Epithelial cell of esophagus (primary cell): ENCODE results near the gene TP53TG3E.
A peak's percentile ranks its signal among the peaks of the same experiment; 100 is the strongest.
"Not testable (repeated sequence)": the region's sequence is repeated elsewhere in the genome, so short reads cannot be mapped to it uniquely, and the experiment has no call there.

Experiments
- DNase-seq: peaks from one replicate; pipeline ENCODE4 v3.0.0; 2010; ENCODE audit warnings: low read depth
- H3K4me3 ChIP-seq: 2 replicates; pipeline ENCODE4 v1.5.1; 2011; ENCODE audit warnings: mild to moderate bottlenecking, low read length, control low read depth

The TP53TG3E gene, protein sequence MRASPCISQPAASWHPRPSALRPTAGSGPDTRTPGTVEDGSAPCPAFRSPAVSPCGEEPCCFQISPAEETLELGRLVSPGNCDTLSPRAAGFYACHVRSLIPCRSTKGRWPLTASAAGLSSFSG

DNA sequence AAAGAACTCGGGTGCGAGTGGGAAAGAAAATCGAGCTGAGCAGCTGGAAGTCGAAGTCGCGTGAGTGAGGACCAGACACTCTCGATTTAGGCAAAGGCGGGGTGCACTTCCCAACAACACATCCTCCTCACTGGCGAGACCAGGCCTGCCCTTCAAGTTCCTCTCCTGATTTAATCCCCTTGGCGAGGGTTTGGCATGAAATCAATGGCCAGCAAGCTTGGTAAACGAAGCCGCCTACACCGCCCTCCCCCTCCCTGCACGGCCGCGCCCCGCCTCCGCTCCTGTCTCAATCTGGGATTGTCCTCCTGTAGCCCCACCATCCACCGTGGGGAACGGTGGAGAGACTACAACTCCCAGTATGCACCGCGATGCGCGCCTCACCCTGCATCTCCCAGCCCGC, at the start of gene TP53TG3E:
TP53TG3E (plus strand) TSS at position 301 of the 400 bp plus-strand sequence; CDS start at position 369, 68 bp downstream.
- not testable (repeated sequence) for H3K4me3 ChIP-seq, DNase-seq

DNA sequence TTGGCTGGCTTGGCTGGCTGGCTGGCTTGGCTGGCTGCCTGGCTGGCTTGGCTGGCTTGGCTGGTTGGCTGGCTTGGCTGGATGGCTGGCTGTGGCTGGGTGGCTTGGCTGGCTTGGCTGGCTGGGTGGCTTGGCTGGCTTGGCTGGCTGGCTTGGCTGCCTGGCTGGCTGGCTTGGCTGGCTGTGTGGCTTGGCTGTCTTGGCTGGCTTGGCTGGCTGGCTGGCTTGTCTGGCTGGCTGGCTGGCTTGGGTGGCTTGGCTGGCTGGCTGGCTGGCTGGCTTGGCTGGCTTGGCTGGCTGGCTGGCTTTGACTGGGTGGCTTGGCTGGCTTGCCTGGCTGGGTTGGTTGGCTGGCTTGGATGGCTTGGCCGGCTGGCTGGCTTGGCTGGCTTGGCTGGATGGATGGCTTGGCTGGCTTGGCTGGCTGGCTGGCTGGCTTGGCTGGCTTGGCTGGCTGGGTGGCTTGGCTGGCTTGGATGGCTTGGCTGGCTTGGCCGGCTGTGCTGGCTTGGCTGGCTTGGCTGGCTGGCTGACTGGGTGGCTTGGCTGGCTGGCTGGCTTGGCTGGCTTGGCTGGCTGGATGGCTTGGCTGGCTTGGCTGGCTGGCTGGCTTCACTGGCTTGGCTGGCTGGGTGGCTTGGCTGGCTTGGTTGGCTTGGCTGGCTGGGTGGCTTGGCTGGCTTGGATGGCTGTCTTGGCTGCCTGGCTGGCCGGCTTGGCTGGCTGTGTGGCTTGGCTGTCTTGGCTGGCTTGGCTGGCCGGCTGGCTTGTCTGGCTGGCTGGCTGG, 32.3 kb downstream of the TP53TG3E start:
- DNase-seq = peak; percentile 17
- H3K4me3 ChIP-seq = not testable (repeated sequence)

DNA sequence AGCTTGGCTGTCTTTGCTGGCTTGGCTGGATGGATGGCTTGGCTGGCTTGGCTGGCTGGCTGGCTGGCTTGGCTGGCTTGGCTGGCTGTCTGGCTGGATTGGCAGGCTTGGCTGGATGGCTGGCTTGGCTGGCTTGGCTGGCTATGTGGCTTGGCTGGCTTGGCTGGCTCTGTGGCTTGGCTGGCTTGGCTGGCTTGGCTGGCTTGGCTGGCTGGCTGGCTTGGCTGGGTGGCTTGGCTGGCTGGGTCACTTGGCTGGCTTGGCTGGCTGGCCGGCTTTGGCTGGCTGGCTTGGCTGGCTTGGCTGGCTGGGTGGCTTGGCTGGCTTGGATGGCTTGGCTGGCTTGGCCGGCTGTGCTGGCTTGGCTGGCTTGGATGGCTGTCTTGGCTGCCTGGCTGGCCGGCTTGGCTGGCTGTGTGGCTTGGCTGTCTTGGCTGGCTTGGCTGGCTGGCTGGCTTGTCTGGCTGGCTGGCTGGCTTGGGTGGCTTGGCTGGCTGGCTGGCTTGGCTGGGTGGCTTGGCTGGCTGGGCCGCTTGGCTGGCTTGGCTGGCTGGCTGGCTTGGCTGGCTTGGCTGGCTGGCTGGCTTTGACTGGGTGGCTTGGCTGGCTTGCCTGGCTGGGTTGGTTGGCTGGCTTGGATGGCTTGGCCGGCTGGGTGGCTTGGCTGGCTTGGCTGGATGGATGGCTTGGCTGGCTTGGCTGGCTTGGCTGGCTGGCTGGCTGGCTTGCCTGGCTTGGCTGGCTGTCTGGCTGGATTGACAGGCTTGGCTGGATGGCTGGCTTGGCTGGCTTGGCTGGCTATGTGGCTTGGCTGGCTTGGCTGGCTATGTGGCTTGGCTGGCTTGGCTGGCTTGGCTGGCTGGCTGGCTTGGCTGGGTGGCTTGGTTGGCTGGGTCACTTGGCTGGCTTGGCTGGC, 33.8 kb downstream of the TP53TG3E start:
- peak; percentile 18 for DNase-seq

DNA sequence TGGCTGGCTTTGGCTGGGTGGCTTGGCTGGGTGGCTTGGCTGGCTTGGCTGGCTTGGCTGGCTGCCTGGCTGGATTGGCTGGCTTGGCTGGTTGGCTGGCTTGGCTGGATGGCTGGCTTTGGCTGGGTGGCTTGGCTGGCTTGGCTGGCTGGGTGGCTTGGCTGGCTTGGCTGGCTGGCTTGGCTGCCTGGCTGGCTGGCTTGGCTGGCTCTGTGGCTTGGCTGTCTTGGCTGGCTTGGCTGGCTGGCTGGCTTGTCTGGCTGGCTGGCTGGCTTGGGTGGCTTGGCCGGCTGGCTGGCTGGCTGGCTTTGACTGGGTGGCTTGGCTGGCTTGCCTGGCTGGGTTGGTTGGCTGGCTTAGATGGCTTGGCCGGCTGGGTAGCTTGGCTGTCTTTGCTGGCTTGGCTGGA, 34.4 kb downstream of the TP53TG3E start:
- H3K4me3 ChIP-seq, DNase-seq: not testable (repeated sequence)

More for the DNA sequence above, 33.8 kb downstream of the TP53TG3E start:
- not testable (repeated sequence) for H3K4me3 ChIP-seq

DNA sequence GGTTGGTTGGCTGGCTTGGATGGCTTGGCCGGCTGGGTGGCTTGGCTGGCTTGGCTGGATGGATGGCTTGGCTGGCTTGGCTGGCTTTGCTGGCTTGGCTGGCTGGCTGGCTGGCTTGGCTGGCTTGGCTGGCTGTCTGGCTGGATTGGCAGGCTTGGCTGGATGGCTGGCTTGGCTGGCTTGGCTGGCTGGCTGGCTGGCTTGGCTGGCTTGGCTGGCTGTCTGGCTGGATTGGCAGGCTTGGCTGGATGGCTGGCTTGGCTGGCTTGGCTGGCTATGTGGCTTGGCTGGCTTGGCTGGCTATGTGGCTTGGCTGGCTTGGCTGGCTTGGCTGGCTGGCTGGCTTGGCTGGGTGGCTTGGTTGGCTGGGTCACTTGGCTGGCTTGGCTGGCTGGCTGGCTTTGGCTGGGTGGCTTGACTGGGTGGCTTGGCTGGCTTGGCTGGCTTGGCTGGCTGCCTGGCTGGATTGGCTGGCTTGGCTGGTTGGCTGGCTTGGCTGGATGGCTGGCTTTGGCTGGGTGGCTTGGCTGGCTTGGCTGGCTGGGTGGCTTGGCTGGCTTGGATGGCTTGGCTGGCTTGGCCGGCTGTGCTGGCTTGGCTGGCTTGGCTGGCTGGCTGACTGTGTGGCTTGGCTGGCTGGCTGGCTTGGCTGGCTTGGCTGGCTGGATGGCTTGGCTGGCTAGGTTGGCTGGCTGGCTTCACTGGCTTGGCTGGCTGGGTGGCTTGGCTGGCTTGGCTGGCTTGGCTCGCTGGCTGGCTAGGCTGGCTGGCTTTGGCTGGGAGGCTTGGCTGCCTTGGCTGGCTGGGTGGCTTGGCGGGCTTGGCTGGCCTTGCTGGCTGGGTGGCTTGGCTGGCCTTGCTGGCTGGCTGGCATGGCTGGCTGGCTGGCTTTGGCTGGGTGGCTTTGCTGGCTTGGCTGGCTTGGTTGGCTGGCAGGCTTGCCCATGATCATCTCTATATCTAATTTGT, 35.3 kb downstream of the TP53TG3E start:
- not testable (repeated sequence) for H3K4me3 ChIP-seq, DNase-seq
